ENCODE results near the gene RTN4RL2. TPM values are rescaled to one million over a fixed set of nuclear protein-coding genes. Genes with fewer than 3 reads are reported as not detected.

RTN4RL2 gene
- total and polyA plus RNA-seq, 9 of the 15 experiments (the other 6 are each of a cell fraction or from before 2014, with no cell fraction given), result 0.06 to 1.9 (median 0.34) TPM; not detected in 4

GRCh38 chr11:57497303-57498247, 37.2 kb downstream of the RTN4RL2 start:
- Histone ChIP-seq H3K4me2 (ENCODE audit: insufficient read depth, low read length) (no peak overlapping the region), H3K9me1 (ENCODE audit: control insufficient read depth, insufficient read depth, low read length) (no peaks in the 10 kb centered on the region), H3K4me3 (no peak overlapping the region), H3K9me3 (replicated peaks; ENCODE audit: control insufficient read depth, insufficient read depth, low read depth, low read length) (no peaks in the 10 kb centered on the region), H3K27ac (ENCODE audit: extremely low read depth, low read depth, low read length) (no peak overlapping the region), H3K36me3 (ENCODE audit: control insufficient read depth, insufficient read depth, low read length) (peaks cover 79% of the 10 kb centered on the region), H3K27me3 (ENCODE audit: control insufficient read depth in 2 of 2, insufficient read depth in 2 of 2, low read length in 2 of 2) (no peaks in the 10 kb centered on the region), H2AFZ (ENCODE audit: low read depth, low read length) (no peak overlapping the region), H3K4me1 (replicated peaks in 1 of 2; ENCODE audit: control insufficient read depth in 2 of 2, insufficient read depth in 2 of 2, low read length in 2 of 2) (peaks cover 23 to 26% of the 10 kb centered on the region in 2 experiments), H3K9ac (ENCODE audit: insufficient read depth in 1 of 2, low read depth in 2 of 2, low read length in 2 of 2) (no peak overlapping the region), H4K20me1 (replicated peaks; ENCODE audit: control insufficient read depth, insufficient read depth, low read length) (peaks cover 27% of the 10 kb centered on the region), H3K79me2 (ENCODE audit: control insufficient read depth, insufficient read depth, low read length) (0 out of 3 replicates have a peak, but pooled peaks cover 3% of the 10 kb centered on the region)
- DNase-seq (ENCODE audit: extremely low read depth in 1 of 4, low spot score in 3 of 4) (no peak), ATAC-seq (no peak), FAIRE-seq (no peak)
- CTCF ChIA-PET (ENCODE audit: low intra/inter-chr PET ratio), result interaction anchor here (0.5 kb wide), 1 partner anchor 19 kb away, joined by 3 read pairs; no protein-coding TSS in a partner anchor
- BruUV-seq (replicated peaks), result no TSS peak
- intact Hi-C loops (cut with micrococcal nuclease), result no loop called here
- no peak for TF ChIP-seq MXD1 (CRISPR knock-in tag; IDR thresholded peaks at IDR 0.05; ENCODE audit: borderline replicate concordance, poor library complexity, severe bottlenecking)
- in situ Hi-C loops (cut with MboI), result no loop called here
- 91% methylated on average over 15 of the region's 15 CpGs for WGBS (ENCODE audit: insufficient coverage, low coverage, missing lambda C conversion rate)
- POLR2A ChIA-PET, result interaction anchor here (0.6 to 1.2 kb wide), 3 partner anchors 15 to 190 kb away, joined by 3 to 6 read pairs (median 3); no protein-coding TSS in a partner anchor

GRCh38 chr11:57498540-57498939, 38.2 kb downstream of the RTN4RL2 start:
- ChIA-PET CTCF (ENCODE audit: low intra/inter-chr PET ratio) (interaction anchor here (0.6 kb wide), 1 partner anchor 197 kb away, joined by 3 read pairs; no protein-coding TSS in a partner anchor), POLR2A (interaction anchor here (0.6 to 1.2 kb wide), 2 partner anchors 14 to 17 kb away, joined by 3 to 6 read pairs; no protein-coding TSS in a partner anchor)
- Histone ChIP-seq H3K27me3 (ENCODE audit: control insufficient read depth in 2 of 2, insufficient read depth in 2 of 2, low read length in 2 of 2) (no peaks in the 10 kb centered on the region), H3K79me2 (ENCODE audit: control insufficient read depth, insufficient read depth, low read length) (0 out of 3 replicates have a peak, but pooled peaks cover 3% of the 10 kb centered on the region), H3K9ac (ENCODE audit: insufficient read depth in 1 of 2, low read depth in 2 of 2, low read length in 2 of 2) (peak overlapping the region in 1 of 2 experiments; percentile 47; a peak in 1 of 4 replicates), H3K4me3 (no peak overlapping the region), H3K4me2 (ENCODE audit: insufficient read depth, low read length) (no peak overlapping the region), H2AFZ (ENCODE audit: low read depth, low read length) (no peak overlapping the region), H3K9me1 (ENCODE audit: control insufficient read depth, insufficient read depth, low read length) (no peaks in the 10 kb centered on the region), H3K36me3 (ENCODE audit: control insufficient read depth, insufficient read depth, low read length) (peaks cover 80% of the 10 kb centered on the region), H3K9me3 (replicated peaks; ENCODE audit: control insufficient read depth, insufficient read depth, low read depth, low read length) (no peaks in the 10 kb centered on the region), H3K27ac (ENCODE audit: extremely low read depth, low read depth, low read length) (no peak overlapping the region), H3K4me1 (replicated peaks in 1 of 2; ENCODE audit: control insufficient read depth in 2 of 2, insufficient read depth in 2 of 2, low read length in 2 of 2) (peaks cover 23 to 26% of the 10 kb centered on the region in 2 experiments), H4K20me1 (replicated peaks; ENCODE audit: control insufficient read depth, insufficient read depth, low read length) (peaks cover 27% of the 10 kb centered on the region)
- no peak for FAIRE-seq
- ATAC-seq, result no peak
- 81% methylated on average over 6 of the region's 6 CpGs for WGBS (ENCODE audit: insufficient coverage, low coverage, missing lambda C conversion rate)
- intact Hi-C loops (cut with micrococcal nuclease), result no loop called here
- BruUV-seq (replicated peaks), result no TSS peak
- in situ Hi-C loops (cut with MboI), result no loop called here
- no peak for DNase-seq (ENCODE audit: extremely low read depth in 1 of 4, low spot score in 3 of 4)
- TF ChIP-seq ATF6 (CRISPR knock-in tag; IDR thresholded peaks at IDR 0.05) (no peak), NCOA6 (IDR thresholded peaks at IDR 0.05) (no peak), C11orf30 (IDR thresholded peaks at IDR 0.05; ENCODE audit: low read depth) (no peak), SREBF2 (CRISPR knock-in tag; IDR thresholded peaks at IDR 0.05) (no peak), TRIM28 (IDR thresholded peaks at IDR 0.05) (no peak), KLF13 (tag; IDR thresholded peaks at IDR 0.05; ENCODE audit: borderline replicate concordance, low read depth) (no peak), ZNF644 (tag; IDR thresholded peaks at IDR 0.05; ENCODE audit: low read depth) (no peak), RFX7 (CRISPR knock-in tag; IDR thresholded peaks at IDR 0.05) (no peak), ZSCAN29 (IDR thresholded peaks at IDR 0.05) (no peak), SNAPC5 (CRISPR knock-in tag; IDR thresholded peaks at IDR 0.05) (no peak)
